MCF 10A (cell line): ENCODE measurements around the gene PATL2. TPM values are rescaled to one million over a fixed set of nuclear protein-coding genes. Genes with fewer than 3 reads are reported as not detected.
"Not testable (repeated sequence)": the region's sequence is repeated elsewhere in the genome, so short reads cannot be mapped to it uniquely, and the experiment has no call there.

ENCODE experiments used
- BruUV-seq: library from RNA; stranded (reverse); fragments of 400-500 nt; replicated peaks from 2 replicates; lab custom pipeline; 2021; lab: Mats Ljungman, UMichigan
- CTCF ChIA-PET: fragments of 300-600 bp; sonication (Branson Sonifier 250); formaldehyde crosslinking; extraction: SDS; loops from one replicate; lab custom pipeline; 2021; ENCODE audit warnings: antibody characterized with exemption, inconsistent platforms; lab: Yijun Ruan, JAX
- POLR2A ChIA-PET: fragments of 300-600, 350-650 bp; sonication (Branson Sonifier 250); formaldehyde crosslinking; extraction: SDS; loops from one replicate; lab custom pipeline; 2020; ENCODE audit warnings: antibody characterized with exemption, inconsistent platforms; lab: Yijun Ruan, JAX
- DNase-seq: peaks from one replicate; pipeline ENCODE4 v3.0.0-alpha.2; 2018; ENCODE audit not compliant: unreplicated experiment
- H3K27ac Mint-ChIP-seq: one replicate; pipeline ENCODE4 v1.8.0; 2022; ENCODE audit warnings: mild to moderate bottlenecking, low read depth, mixed read lengths; ENCODE audit not compliant: unreplicated experiment
- H3K27me3 Mint-ChIP-seq: one replicate; pipeline ENCODE4 v1.8.0; 2022; ENCODE audit warnings: mixed read lengths; ENCODE audit not compliant: insufficient read depth, unreplicated experiment
- H3K36me3 Mint-ChIP-seq: one replicate; pipeline ENCODE4 v1.8.0; 2022; ENCODE audit warnings: mild to moderate bottlenecking, moderate library complexity, mixed read lengths; ENCODE audit not compliant: insufficient read depth, unreplicated experiment
- H3K4me1 Mint-ChIP-seq: one replicate; pipeline ENCODE4 v1.8.0; 2022; ENCODE audit warnings: mixed read lengths; ENCODE audit not compliant: insufficient read depth, unreplicated experiment
- H3K4me3 Mint-ChIP-seq: one replicate; pipeline ENCODE4 v1.8.0; 2022; ENCODE audit warnings: mild to moderate bottlenecking, moderate library complexity, mixed read lengths; ENCODE audit not compliant: unreplicated experiment
- H3K9me3 Mint-ChIP-seq: one replicate; pipeline ENCODE4 v1.8.0; 2022; ENCODE audit warnings: mixed read lengths; ENCODE audit not compliant: unreplicated experiment
- intact Hi-C: fragments of 100-400 bp; cut with micrococcal nuclease; formaldehyde crosslinking; loops from 2 replicates; pipeline ENCODE4 v1.14.1; 2022
- total RNA-seq: library from RNA; stranded (reverse); gene quantifications from 2 replicates; pipeline ENCODE4 v1.2.3, GENCODE V29; 2022
- TF ChIP-seq, protein P1 (sequence below): fragments of 200-600 bp; IDR thresholded peaks from one replicate; pipeline ENCODE4 v1.8.0; 2022; ENCODE audit warnings: antibody characterized with exemption, mild to moderate bottlenecking; ENCODE audit not compliant: unreplicated experiment

The PATL2 gene
- total RNA-seq, 1 experiment from 2014 or later: 0.16 TPM

DNA sequence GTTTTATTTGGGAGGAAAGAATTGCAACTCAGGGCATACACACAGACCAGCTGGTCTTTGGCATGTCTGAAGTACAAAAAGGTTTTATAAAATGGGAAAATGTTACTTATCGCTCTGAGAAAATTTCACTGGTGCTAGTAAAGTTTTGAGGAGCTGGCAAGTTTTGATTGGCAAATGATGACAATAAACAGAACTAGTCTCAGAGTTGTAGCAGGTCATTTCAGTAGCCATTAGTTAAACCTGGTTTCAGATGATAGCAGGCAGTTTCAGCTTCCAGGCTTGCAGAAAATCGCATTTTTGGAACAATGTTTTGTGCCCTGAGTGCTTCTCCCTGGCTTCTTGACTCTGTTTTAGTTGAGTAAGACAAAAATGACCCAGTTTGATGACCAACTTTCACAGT is 10.9 kb upstream of the PATL2 start:
- ChIA-PET POLR2A (interaction anchor here (0.7 to 4.6 kb wide), 4 partner anchors 10 to 59 kb away, joined by 3 to 52 read pairs (median 6); partner anchors contain the start of genes B2M, PATL2, SPG11 and TRIM69), CTCF (interaction anchor here (0.9 to 2.5 kb wide), 2 partner anchors 9 to 17 kb away, joined by 4 to 10 read pairs; no protein-coding TSS in a partner anchor)
- no TSS peak for BruUV-seq
- Mint-ChIP-seq H3K27me3 (no peaks in the 10 kb centered on the region), H3K36me3 (peaks cover 26% of the 10 kb centered on the region), H3K27ac (no peak overlapping the region), H3K4me1 (peaks cover 7% of the 10 kb centered on the region), H3K4me3 (no peak overlapping the region), H3K9me3 (no peaks in the 10 kb centered on the region)
- no peak for DNase-seq
- intact Hi-C loops: no loop called here
- TF ChIP-seq, protein P1, sequence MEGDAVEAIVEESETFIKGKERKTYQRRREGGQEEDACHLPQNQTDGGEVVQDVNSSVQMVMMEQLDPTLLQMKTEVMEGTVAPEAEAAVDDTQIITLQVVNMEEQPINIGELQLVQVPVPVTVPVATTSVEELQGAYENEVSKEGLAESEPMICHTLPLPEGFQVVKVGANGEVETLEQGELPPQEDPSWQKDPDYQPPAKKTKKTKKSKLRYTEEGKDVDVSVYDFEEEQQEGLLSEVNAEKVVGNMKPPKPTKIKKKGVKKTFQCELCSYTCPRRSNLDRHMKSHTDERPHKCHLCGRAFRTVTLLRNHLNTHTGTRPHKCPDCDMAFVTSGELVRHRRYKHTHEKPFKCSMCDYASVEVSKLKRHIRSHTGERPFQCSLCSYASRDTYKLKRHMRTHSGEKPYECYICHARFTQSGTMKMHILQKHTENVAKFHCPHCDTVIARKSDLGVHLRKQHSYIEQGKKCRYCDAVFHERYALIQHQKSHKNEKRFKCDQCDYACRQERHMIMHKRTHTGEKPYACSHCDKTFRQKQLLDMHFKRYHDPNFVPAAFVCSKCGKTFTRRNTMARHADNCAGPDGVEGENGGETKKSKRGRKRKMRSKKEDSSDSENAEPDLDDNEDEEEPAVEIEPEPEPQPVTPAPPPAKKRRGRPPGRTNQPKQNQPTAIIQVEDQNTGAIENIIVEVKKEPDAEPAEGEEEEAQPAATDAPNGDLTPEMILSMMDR: no peak

DNA sequence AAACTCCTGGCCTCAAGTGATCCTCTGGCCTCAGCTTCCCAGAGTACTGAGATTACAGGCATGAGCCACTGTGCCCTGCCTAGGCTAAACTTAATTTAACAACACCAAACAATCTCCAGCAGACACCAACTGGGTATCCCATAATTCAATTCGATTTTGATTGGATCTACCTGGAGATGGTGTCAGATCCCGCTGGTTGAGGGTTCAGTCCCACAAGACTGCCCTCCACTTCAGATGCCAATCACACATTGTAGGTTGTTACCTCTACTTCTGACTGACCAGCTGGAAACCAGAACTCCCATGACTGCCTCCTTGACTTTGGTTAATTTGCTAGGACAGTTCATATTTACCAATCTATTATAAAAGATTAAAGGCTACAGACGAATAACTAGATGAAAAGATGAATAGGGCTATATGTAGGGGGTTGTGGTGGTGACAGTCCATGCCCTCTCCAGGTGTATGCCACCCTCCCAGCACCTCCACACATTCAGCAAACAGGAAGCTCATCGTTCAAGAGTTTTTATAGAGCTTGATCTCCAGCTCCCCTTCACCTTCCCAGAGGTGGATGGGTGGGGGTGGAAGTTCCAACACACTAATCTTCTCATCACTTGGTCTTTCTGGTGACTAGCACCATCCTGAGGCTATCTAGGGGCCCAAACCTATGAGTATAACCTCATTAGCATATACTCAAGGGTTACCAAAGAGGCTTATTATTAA is 9.5 kb upstream of the PATL2 start:
- no peak for DNase-seq
- no peaks in the 10 kb centered on the region for H3K27me3 Mint-ChIP-seq
- H3K27ac Mint-ChIP-seq: no peak overlapping the region
- H3K4me3 Mint-ChIP-seq: no peak overlapping the region
- peaks cover 37% of the 10 kb centered on the region for H3K36me3 Mint-ChIP-seq
- TF ChIP-seq, protein P1: no peak
- no peaks in the 10 kb centered on the region for H3K9me3 Mint-ChIP-seq
- POLR2A ChIA-PET: interaction anchor here (0.6 to 4.6 kb wide), 3 partner anchors 8 to 678 kb away, joined by 5 to 52 read pairs (median 13); partner anchors contain the start of genes B2M and PATL2
- H3K4me1 Mint-ChIP-seq: peaks cover under 1% of the 10 kb centered on the region
- CTCF ChIA-PET: interaction anchor here (0.8 to 2.5 kb wide), 3 partner anchors 7 to 18 kb away, joined by 3 to 10 read pairs (median 3); partner anchors contain the start of gene PATL2
- BruUV-seq: no TSS peak
- intact Hi-C loops: no loop called here

DNA sequence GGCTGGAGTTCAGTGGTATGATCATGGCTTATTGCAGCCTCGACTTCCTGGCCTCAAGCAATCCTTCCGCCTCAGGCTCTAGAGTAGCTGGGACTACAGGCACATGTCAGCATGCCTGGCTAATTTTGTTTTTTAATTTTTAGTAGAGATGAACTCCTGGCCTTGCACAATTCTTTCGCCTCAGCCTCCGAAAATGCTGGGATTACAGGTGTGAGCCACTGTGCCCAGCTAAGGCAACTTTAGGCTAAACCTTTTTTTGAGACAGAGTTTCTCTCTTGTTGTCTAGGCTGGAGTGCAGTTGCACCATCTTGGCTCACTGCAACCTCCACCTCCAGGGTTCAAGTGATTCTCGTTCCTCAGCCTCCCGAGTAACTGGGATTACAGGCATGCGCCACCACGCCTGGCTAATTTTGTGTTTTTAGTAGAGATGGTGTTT is 8.9 kb upstream of the PATL2 start:
- H3K27me3 Mint-ChIP-seq: not testable (repeated sequence)

DNA sequence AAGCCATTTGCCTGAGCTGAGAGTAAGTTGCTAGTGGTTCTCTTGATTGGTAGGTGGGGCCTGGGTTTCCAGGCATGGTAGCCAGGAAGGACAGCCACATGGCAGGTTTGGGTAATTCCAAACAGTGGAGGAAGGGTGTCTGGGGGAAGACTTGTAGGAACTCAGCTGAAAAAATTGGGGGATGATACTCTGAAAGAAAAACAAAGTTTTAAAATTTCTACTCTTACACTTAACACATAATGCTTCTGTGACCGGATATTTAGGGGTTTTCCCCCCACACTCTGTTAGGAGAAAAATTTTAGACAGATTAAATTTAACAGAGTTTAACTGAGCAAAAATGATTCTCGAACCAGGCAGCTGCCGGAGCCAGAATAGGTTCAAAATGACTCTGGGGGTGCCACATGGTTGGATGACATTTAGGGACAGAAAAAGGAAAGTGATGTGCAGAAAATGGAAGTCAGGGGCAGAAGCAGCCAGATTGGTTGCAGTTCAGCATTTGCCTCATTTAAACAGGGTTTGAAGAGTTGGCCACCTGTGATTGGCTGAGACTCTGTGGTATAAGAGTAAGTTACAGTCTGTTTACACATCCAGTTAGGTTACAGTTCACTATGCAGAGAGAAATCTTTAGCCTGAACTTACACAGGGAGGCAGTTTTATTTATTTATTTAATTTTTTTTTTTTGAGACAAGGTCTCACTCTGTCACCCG is 8.3 kb upstream of the PATL2 start:
- POLR2A ChIA-PET: interaction anchor here (0.5 to 2.7 kb wide), 5 partner anchors 8 to 147 kb away, joined by 3 to 13 read pairs (median 3); no protein-coding TSS in a partner anchor

More for the DNA sequence above, 8.9 kb upstream of the PATL2 start:
- ChIA-PET POLR2A (interaction anchor here (0.5 to 4.6 kb wide), 3 partner anchors 8 to 146 kb away, joined by 3 to 52 read pairs (median 13); partner anchors contain the start of genes B2M and PATL2), CTCF (interaction anchor here (0.8 to 1.8 kb wide), 3 partner anchors 9 to 56 kb away, joined by 3 to 6 read pairs (median 3); partner anchors contain the start of gene PATL2)
- H3K27ac Mint-ChIP-seq, H3K4me3 Mint-ChIP-seq, H3K9me3 Mint-ChIP-seq, intact Hi-C loops, DNase-seq, BruUV-seq, H3K4me1 Mint-ChIP-seq: not testable (repeated sequence)
- peaks cover 43% of the 10 kb centered on the region for H3K36me3 Mint-ChIP-seq

More for the DNA sequence above, 8.3 kb upstream of the PATL2 start:
- no TSS peak for BruUV-seq
- CTCF ChIA-PET: interaction anchor here (1.7 to 1.8 kb wide), 2 partner anchors 19 to 55 kb away, joined by 3 to 6 read pairs; no protein-coding TSS in a partner anchor
- TF ChIP-seq, protein P1: no peak
- H3K4me3 Mint-ChIP-seq: no peak overlapping the region
- DNase-seq: peak; percentile 16
- peaks cover 12% of the 10 kb centered on the region for H3K4me1 Mint-ChIP-seq
- H3K27ac Mint-ChIP-seq: no peak overlapping the region
- intact Hi-C loops: no loop called here
- H3K9me3 Mint-ChIP-seq: no peaks in the 10 kb centered on the region
- no peaks in the 10 kb centered on the region for H3K27me3 Mint-ChIP-seq
- peaks cover 47% of the 10 kb centered on the region for H3K36me3 Mint-ChIP-seq
